Stimulated activated CD4-positive, alpha-beta T cell treated with anti-CD3 and anti-CD28 coated beads, Interleukin-15, amount 100 ng/mL, for 48 hours (primary cell): Measurements from ENCODE around the gene HACL1.
"Not testable (repeated sequence)": the region's sequence is repeated elsewhere in the genome, so short reads cannot be mapped to it uniquely, and the experiment has no call there.

Experiments used
- DNase-seq, 2 donors: peaks; one replicate each; pipeline ENCODE4 v3.0.0-alpha.2; 2020; ENCODE audit warnings: low read depth in 2 of 2

HACL1 gene

GRCh38 chr3:15579051-15579450 is 22.3 kb downstream of the HACL1 start:
- no peak for DNase-seq

GRCh38 chr3:15578289-15578867 is 23.0 kb downstream of the HACL1 start:
- no peak for DNase-seq

- no peak for DNase-seq
These were observed 24.9 kb downstream of the HACL1 start for GRCh38 chr3:15576475-15576874.

- DNase-seq: no peak
These were observed 25.9 kb downstream of the HACL1 start for GRCh38 chr3:15575446-15575845.

- DNase-seq: no peak
These were observed 29.2 kb downstream of the HACL1 start for GRCh38 chr3:15572138-15572537.

- DNase-seq: no peak
These were observed 38.2 kb downstream of the HACL1 start for GRCh38 chr3:15563190-15563589.

GRCh38 chr3:15562560-15562959 is 38.8 kb downstream of the HACL1 start:
- DNase-seq: no peak

- DNase-seq: no peak
These were observed 42.8 kb downstream of the HACL1 start for GRCh38 chr3:15558581-15558980.

- peak in 1 of 2 donors; percentile 49 for DNase-seq
These were observed 43.8 kb downstream of the HACL1 start for GRCh38 chr3:15557511-15557946.

GRCh38 chr3:15556512-15556911 is 44.9 kb downstream of the HACL1 start:
- DNase-seq: no peak

GRCh38 chr3:15553749-15554148 is 47.6 kb downstream of the HACL1 start:
- DNase-seq: no peak

- DNase-seq: no peak
These were observed 49.5 kb downstream of the HACL1 start for GRCh38 chr3:15551902-15552301.

GRCh38 chr3:15549846-15550245 is 51.5 kb downstream of the HACL1 start:
- no peak for DNase-seq

GRCh38 chr3:15542614-15543013 is 58.8 kb downstream of the HACL1 start:
- no peak for DNase-seq

- DNase-seq: no peak
These were observed 60.0 kb downstream of the HACL1 start for GRCh38 chr3:15541371-15541770.

GRCh38 chr3:15539066-15539465 is 62.3 kb downstream of the HACL1 start:
- DNase-seq: no peak

GRCh38 chr3:15538345-15538744 is 63.0 kb downstream of the HACL1 start:
- DNase-seq: no peak

GRCh38 chr3:15536856-15537255 is 64.5 kb downstream of the HACL1 start:
- DNase-seq: no peak

- peak; percentile 26 to 35 for DNase-seq
These were observed 65.6 kb downstream of the HACL1 start for GRCh38 chr3:15535732-15536131.

GRCh38 chr3:15532614-15533013 is 68.8 kb downstream of the HACL1 start:
- DNase-seq: not testable (repeated sequence)

GRCh38 chr3:15531346-15531745 is 70.0 kb downstream of the HACL1 start:
- no peak for DNase-seq

- DNase-seq: no peak
These were observed 72.4 kb downstream of the HACL1 start for GRCh38 chr3:15528854-15529537.

GRCh38 chr3:15527031-15527459 is 74.3 kb downstream of the HACL1 start:
- DNase-seq: no peak

- DNase-seq: no peak
These were observed 75.6 kb downstream of the HACL1 start for GRCh38 chr3:15525790-15526189.
